Activated T-helper 1 cell treated with Interleukin-2 at 50 U/mL for 16 hours (primary cell): Measurements from ENCODE around the gene LSAMP.

Experiments
- DNase-seq: peaks from one replicate; pipeline ENCODE4 v3.0.0-alpha.2; 2020; ENCODE audit warnings: low read depth

LSAMP gene

GRCh38 chr3:116285781-116286421 is 159.4 kb downstream of the LSAMP start:
- no peak for DNase-seq

GRCh38 chr3:116281313-116282143 is 163.8 kb downstream of the LSAMP start:
- DNase-seq: no peak

- no peak for DNase-seq
These were observed 165.1 kb downstream of the LSAMP start for GRCh38 chr3:116280130-116280740.

GRCh38 chr3:116276675-116277074 is 168.6 kb downstream of the LSAMP start:
- no peak for DNase-seq

GRCh38 chr3:116270056-116270455 is 175.2 kb downstream of the LSAMP start:
- DNase-seq: no peak

- DNase-seq: no peak
These were observed 178.2 kb downstream of the LSAMP start for GRCh38 chr3:116267116-116267515.

GRCh38 chr3:116265976-116266584 is 179.2 kb downstream of the LSAMP start:
- no peak for DNase-seq

- no peak for DNase-seq
These were observed 180.0 kb downstream of the LSAMP start for GRCh38 chr3:116265320-116265695.

- DNase-seq: no peak
These were observed 180.6 kb downstream of the LSAMP start for GRCh38 chr3:116264546-116265319.

- no peak for DNase-seq
These were observed 181.3 kb downstream of the LSAMP start for GRCh38 chr3:116263842-116264545.

GRCh38 chr3:116260491-116260890 is 184.8 kb downstream of the LSAMP start:
- no peak for DNase-seq

- no peak for DNase-seq
These were observed 185.3 kb downstream of the LSAMP start for GRCh38 chr3:116259984-116260383.

GRCh38 chr3:116256843-116257485 is 188.3 kb downstream of the LSAMP start:
- no peak for DNase-seq

GRCh38 chr3:116254541-116254940 is 190.7 kb downstream of the LSAMP start:
- no peak for DNase-seq

- DNase-seq: no peak
These were observed 191.8 kb downstream of the LSAMP start for GRCh38 chr3:116253511-116253910.

- DNase-seq: no peak
These were observed 197.7 kb downstream of the LSAMP start for GRCh38 chr3:116247605-116248004.

GRCh38 chr3:116246406-116246980 is 198.8 kb downstream of the LSAMP start:
- no peak for DNase-seq

- no peak for DNase-seq
These were observed 202.5 kb downstream of the LSAMP start for GRCh38 chr3:116242825-116243224.

- no peak for DNase-seq
These were observed 203.6 kb downstream of the LSAMP start for GRCh38 chr3:116241677-116242076.

- no peak for DNase-seq
These were observed 205.0 kb downstream of the LSAMP start for GRCh38 chr3:116240261-116240660.
